GM10266 (cell line): ENCODE measurements around the gene DCX.
A peak's percentile ranks its signal among the peaks of the same experiment; 100 is the strongest.

ENCODE experiments used
- DNase-seq: peaks from one replicate; pipeline ENCODE4 v3.0.0; 2012; ENCODE audit errors: extremely low spot score
- TF ChIP-seq, protein P1 (sequence below): IDR thresholded peaks from 2 replicates; pipeline ENCODE4 v1.5.1; 2012; ENCODE audit warnings: mild to moderate bottlenecking, low read depth; ENCODE audit not compliant: control insufficient read depth, insufficient read depth; ENCODE audit errors: missing control alignments

DCX gene

DNA sequence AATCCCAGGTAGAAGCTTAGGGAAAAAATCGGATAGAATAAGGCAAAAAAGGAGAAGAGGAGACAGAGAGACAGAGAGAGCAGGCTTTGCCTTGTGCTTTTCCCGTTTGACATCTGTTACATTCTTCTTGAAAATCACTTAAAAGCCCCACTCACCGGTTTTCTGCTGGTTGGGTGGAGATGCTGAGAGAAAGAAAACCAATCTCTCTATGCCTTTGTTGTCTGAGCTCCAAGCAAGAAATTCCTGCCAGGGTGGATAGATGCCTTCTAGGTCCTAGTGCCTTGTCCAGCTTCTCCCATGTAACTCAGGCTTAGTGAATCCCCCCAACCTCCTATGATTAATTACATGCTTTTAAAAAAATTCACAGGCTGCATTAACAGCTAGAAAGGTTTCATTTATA, at the start of gene DCX:
DCX (minus strand) TSS at position 210 of the 400 bp plus-strand sequence. CDS start 1,794 bp downstream, outside the sequence.
- DNase-seq, result no peak
- TF ChIP-seq, protein P1, sequence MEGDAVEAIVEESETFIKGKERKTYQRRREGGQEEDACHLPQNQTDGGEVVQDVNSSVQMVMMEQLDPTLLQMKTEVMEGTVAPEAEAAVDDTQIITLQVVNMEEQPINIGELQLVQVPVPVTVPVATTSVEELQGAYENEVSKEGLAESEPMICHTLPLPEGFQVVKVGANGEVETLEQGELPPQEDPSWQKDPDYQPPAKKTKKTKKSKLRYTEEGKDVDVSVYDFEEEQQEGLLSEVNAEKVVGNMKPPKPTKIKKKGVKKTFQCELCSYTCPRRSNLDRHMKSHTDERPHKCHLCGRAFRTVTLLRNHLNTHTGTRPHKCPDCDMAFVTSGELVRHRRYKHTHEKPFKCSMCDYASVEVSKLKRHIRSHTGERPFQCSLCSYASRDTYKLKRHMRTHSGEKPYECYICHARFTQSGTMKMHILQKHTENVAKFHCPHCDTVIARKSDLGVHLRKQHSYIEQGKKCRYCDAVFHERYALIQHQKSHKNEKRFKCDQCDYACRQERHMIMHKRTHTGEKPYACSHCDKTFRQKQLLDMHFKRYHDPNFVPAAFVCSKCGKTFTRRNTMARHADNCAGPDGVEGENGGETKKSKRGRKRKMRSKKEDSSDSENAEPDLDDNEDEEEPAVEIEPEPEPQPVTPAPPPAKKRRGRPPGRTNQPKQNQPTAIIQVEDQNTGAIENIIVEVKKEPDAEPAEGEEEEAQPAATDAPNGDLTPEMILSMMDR, result no peak

DNA sequence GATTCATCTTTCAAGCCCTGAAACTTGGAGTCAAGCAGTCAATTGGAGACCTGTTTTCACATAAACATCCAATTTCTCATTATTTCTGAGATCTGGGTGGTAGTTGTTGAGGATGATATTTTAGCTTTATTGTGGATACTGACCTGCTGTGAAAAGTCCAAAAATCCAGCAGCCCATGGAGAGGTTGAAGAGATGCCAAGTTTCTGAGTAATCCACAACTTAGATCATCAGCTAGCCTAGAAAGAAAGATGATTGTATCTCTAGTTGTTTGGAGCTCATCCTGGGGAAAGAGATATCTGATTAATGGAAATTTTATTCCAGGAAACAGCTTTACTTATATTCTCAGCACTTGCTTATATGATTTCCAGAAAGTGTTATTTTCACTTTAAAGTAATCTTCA, 48.6 kb upstream of the DCX start:
- no peak for DNase-seq
- TF ChIP-seq, protein P1, result no peak

DNA sequence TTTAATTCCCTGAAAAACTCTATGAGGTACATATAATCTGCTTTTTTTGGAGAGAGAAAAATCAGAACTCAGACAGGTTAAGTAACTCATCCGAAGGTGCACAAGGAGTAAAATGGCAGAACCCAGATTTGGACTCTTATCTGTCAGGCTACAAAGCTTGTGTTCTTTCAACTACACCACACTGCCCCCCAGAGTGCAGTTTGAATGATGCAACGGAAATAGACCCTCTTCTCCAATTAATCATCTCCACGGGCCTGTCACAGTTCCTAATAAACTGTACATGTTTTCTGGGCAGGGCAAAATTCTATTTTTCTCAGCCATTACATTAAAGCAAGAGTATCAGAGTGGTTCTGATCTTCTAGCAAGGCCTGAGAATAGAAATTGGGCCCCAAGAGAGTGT, 35.3 kb upstream of the DCX start:
- peak; percentile 3 for DNase-seq

DNA sequence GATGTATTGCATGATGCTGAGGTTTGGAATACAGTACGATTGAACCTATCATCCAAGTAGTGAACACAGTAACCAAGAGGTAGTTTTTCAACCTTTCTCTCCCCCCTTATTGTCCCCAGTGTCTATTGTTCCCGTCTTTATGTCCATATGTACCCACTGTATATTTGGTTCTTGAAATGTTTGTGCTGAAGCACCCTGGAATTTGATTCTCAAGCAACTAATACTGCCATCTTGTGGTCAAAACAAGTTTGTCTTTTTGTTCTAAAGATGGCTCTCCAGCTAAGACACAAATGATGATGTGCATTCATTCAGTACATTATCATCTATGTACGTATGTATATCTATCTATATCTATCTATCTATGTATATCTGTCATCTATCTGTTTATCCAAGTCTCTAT, 33.5 kb upstream of the DCX start:
- TF ChIP-seq, protein P1, result peak; percentile 35
- DNase-seq, result peak; percentile 2

More for the DNA sequence above, 35.3 kb upstream of the DCX start:
- TF ChIP-seq, protein P1, result peak; percentile 44

DNA sequence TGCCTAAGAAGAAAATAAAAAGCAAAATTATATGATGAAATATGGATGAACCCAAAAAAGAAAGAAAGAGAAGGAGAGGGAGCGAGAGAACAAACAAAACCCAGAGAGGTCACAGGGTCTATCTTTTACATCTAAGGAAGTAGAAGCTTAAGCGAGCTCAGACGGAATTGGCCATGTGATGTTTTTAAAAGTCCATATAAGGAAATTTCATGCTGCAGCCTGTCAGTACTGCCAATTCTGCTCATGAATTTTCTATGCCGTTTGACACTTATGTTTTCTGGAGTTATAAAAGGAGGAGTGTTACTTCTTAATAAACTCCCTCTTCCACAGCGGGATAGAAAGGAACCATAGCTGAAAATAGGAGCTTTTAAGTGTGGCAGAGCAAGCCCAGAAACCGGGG, 32.9 kb upstream of the DCX start:
- TF ChIP-seq, protein P1, result no peak
- DNase-seq, result no peak

DNA sequence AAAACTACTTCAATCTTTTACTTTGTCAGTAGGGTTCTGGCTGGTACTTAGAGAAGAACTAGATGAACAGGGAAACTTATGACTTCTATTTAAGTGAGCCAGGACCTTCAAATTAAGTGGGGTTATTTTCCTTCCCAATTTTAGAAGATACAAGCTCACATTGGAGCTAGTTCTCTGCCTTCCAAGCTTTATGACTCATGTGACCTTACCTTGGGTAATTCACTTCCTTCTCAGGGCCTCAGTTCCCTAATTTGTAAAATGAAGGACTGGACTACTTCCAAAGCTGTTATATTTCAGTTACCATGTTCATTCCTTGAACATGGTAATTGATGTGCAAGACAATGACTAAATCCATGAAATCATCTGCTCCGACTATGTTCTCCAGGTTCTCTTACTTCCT, 32.0 kb upstream of the DCX start:
- TF ChIP-seq, protein P1, result no peak
- DNase-seq, result no peak

DNA sequence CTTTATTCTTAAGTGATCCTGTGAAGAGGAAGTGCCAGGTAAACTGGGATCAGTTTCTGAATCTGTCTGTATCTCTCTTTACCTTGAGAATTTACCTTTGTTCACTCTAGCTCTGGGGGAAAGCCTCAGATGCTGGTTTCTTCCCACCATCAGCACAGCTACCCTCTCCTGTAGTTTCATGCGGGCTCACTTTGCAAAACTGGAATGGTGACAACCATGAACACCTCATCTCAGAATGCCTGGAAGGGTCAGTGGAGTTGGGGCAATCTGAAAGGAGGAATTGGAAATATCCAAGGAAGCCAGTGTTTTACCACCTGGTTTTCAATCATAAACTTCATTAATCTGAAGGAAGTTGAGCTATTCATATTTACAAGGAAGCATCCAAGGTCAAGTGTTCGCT, 30.8 kb upstream of the DCX start:
- DNase-seq, result no peak
- TF ChIP-seq, protein P1, result no peak
